Progenitor cell of endocrine pancreas (in vitro differentiated cells): ENCODE data around the gene HAO1. TPM values are rescaled to one million over a fixed set of nuclear protein-coding genes. Genes with fewer than 3 reads are reported as not detected.

ENCODE experiments used
- DNase-seq: peaks from one replicate; pipeline ENCODE4 v3.0.0; 2021; ENCODE audit warnings: low spot score; ENCODE audit not compliant: unreplicated experiment
- H3K27ac Mint-ChIP-seq: 2 replicates; pipeline ENCODE4 v1.8.0; 2021; ENCODE audit warnings: mild to moderate bottlenecking, moderate library complexity, mixed read lengths
- H3K27me3 Mint-ChIP-seq: 2 replicates; pipeline ENCODE4 v1.8.0; 2021; ENCODE audit warnings: mixed read lengths
- H3K36me3 Mint-ChIP-seq: 2 replicates; pipeline ENCODE4 v1.8.0; 2022; ENCODE audit warnings: mixed read lengths; ENCODE audit not compliant: insufficient read depth
- H3K4me1 Mint-ChIP-seq: 2 replicates; pipeline ENCODE4 v1.8.0; 2021; ENCODE audit warnings: low read depth, mixed read lengths
- H3K4me3 Mint-ChIP-seq: 2 replicates; pipeline ENCODE4 v1.8.0; 2021; ENCODE audit warnings: low read depth, mild to moderate bottlenecking, moderate library complexity, mixed read lengths
- H3K9me3 Mint-ChIP-seq: 2 replicates; pipeline ENCODE4 v1.8.0; 2021; ENCODE audit warnings: low read depth, mixed read lengths
- long read RNA-seq: library from polyadenylated mRNA; unstranded; transcript quantifications from one replicate; pipeline ENCODE4 v2.0.0, GENCODE V29; 2020
- total RNA-seq: library from RNA; stranded (reverse); gene quantifications from 2 replicates; pipeline ENCODE4 v1.2.1, GENCODE V29; 2021
- TF ChIP-seq, protein P1 (sequence below): fragments of 200-600 bp; sonication (generic); IDR thresholded peaks from one replicate; pipeline ENCODE4 v1.5.0; 2021; ENCODE audit warnings: antibody characterized with exemption, mild to moderate bottlenecking; ENCODE audit not compliant: unreplicated experiment

Gene HAO1
- not detected in 2 replicates for total RNA-seq
- long read RNA-seq = 0 reads

- TF ChIP-seq, protein P1, sequence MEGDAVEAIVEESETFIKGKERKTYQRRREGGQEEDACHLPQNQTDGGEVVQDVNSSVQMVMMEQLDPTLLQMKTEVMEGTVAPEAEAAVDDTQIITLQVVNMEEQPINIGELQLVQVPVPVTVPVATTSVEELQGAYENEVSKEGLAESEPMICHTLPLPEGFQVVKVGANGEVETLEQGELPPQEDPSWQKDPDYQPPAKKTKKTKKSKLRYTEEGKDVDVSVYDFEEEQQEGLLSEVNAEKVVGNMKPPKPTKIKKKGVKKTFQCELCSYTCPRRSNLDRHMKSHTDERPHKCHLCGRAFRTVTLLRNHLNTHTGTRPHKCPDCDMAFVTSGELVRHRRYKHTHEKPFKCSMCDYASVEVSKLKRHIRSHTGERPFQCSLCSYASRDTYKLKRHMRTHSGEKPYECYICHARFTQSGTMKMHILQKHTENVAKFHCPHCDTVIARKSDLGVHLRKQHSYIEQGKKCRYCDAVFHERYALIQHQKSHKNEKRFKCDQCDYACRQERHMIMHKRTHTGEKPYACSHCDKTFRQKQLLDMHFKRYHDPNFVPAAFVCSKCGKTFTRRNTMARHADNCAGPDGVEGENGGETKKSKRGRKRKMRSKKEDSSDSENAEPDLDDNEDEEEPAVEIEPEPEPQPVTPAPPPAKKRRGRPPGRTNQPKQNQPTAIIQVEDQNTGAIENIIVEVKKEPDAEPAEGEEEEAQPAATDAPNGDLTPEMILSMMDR = no peak
- H3K36me3 Mint-ChIP-seq = no peaks in the 10 kb centered on the region
- H3K9me3 Mint-ChIP-seq = peaks cover 2% of the 10 kb centered on the region
- H3K4me1 Mint-ChIP-seq = peaks cover 5% of the 10 kb centered on the region
- H3K4me3 Mint-ChIP-seq = no peak within 1 kb of the TSS
- H3K27ac Mint-ChIP-seq = no peak within 1 kb of the TSS
- H3K27me3 Mint-ChIP-seq = no peaks in the 10 kb centered on the region
- DNase-seq = no peak
These were observed at the start of gene HAO1 for GRCh38 chr20:7940341-7940740. HAO1 (minus strand) TSS chr20:7940458; CDS start chr20:7940422, 36 bp downstream.

GRCh38 chr20:7989379-7989778 is 49.1 kb upstream of the HAO1 start:
- TF ChIP-seq, protein P1 = no peak
- no peak overlapping the region for H3K4me3 Mint-ChIP-seq
- no peak for DNase-seq
- H3K27ac Mint-ChIP-seq = no peak overlapping the region
- H3K36me3 Mint-ChIP-seq = peaks cover 11% of the 10 kb centered on the region
- no peaks in the 10 kb centered on the region for H3K4me1 Mint-ChIP-seq
- peaks cover 10% of the 10 kb centered on the region for H3K9me3 Mint-ChIP-seq
- no peaks in the 10 kb centered on the region for H3K27me3 Mint-ChIP-seq

DNA sequence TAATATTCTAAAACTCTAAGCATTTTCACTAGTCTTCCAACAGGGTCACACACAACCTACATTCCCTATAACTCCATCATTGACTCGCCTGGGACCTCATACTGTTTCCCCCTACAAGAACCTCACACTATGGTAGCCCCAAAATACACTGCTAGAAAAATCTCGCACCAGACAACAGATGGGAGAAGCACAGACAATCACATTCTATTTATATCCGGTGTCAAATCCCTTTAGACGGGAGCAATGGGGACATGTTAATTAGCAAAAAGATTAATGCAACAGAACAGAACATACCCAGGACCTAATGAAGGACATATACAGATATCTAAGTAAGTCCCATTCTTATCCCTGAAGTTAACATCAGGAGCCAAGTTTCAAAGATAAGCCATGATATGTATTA is 45.7 kb upstream of the HAO1 start:
- no peaks in the 10 kb centered on the region for H3K27me3 Mint-ChIP-seq

DNA sequence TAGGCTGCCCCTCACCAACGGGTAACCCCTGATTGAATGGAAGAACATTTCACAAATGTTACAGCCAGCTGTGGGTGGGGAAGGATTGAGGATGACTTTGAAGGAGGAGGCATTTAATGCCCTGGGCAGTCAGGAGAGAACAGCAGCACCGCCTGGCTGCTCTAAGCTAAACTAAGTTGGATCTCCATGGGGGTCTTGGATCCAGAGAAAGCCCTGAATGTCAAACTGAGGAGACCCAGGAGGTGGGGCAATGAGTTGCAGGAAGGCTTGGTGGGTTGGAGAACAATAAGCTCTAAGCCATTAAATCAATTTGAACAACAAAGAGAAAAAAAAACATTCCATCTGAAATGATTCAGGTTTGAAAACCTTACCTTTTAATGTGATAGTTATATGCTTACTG is 43.9 kb upstream of the HAO1 start:
- TF ChIP-seq, protein P1 = no peak
- Mint-ChIP-seq H3K9me3 (no peaks in the 10 kb centered on the region), H3K4me1 (peaks cover 21% of the 10 kb centered on the region), H3K27ac (no peak overlapping the region), H3K27me3 (no peaks in the 10 kb centered on the region), H3K4me3 (no peak overlapping the region), H3K36me3 (peaks cover 6% of the 10 kb centered on the region)
- DNase-seq = no peak

More for the DNA sequence above, 45.7 kb upstream of the HAO1 start:
- Mint-ChIP-seq H3K4me3 (no peak overlapping the region), H3K4me1 (peaks cover 14% of the 10 kb centered on the region), H3K9me3 (no peaks in the 10 kb centered on the region), H3K36me3 (peaks cover 6% of the 10 kb centered on the region), H3K27ac (no peak overlapping the region)
- DNase-seq = no peak
- TF ChIP-seq, protein P1 = no peak

- no peaks in the 10 kb centered on the region for H3K27me3 Mint-ChIP-seq
- no peak overlapping the region for H3K4me3 Mint-ChIP-seq
- no peaks in the 10 kb centered on the region for H3K9me3 Mint-ChIP-seq
- H3K36me3 Mint-ChIP-seq = peaks cover 6% of the 10 kb centered on the region
- H3K4me1 Mint-ChIP-seq = peaks cover 21% of the 10 kb centered on the region
- TF ChIP-seq, protein P1 = no peak
- DNase-seq = no peak
- H3K27ac Mint-ChIP-seq = peak overlapping the region; percentile 50
These were observed 41.1 kb upstream of the HAO1 start for GRCh38 chr20:7981374-7981773.
